ENCODE results near the gene HAGHL. TPM values are rescaled to one million over a fixed set of nuclear protein-coding genes. Genes with fewer than 3 reads are reported as not detected.

Gene HAGHL
- total RNA-seq, 4 donors from 2014 or later: 1.1 to 5.6 (median 2.6) TPM

GRCh38 chr16:714558-715476, 12.1 kb upstream of the HAGHL start, which contains the start of gene METRN:
TSS of gene METRN (plus strand) at chr16:715118. CDS start at chr16:715290, 172 bp downstream.
- no peak for TF ChIP-seq CTCF (IDR thresholded peaks at IDR 0.05; ENCODE audit: low read depth)

GRCh38 chr16:715477-716199, 11.3 kb upstream of the HAGHL start:
- no peak for TF ChIP-seq CTCF (IDR thresholded peaks at IDR 0.05; ENCODE audit: low read depth)

DNA sequence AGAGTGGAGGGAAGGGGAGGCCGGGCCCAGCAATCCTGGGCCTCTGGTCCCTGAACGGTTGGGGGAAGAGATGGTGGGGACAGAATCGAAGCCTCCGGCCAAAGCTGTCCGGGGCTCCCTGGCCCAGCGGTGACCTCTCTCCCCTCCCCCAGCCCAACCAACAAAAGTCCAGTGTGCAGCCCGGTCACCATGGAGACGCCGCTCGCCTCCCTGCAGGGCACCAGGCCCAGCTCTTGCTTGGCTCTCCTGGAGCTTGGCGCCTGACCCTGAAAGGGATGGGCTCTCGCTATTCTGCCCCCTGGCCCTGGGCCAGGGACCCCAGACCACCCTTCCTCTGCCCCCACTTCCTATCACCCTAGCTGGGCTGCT, 10.7 kb upstream of the HAGHL start:
- no peak for TF ChIP-seq CTCF (IDR thresholded peaks at IDR 0.05; ENCODE audit: low read depth)

DNA sequence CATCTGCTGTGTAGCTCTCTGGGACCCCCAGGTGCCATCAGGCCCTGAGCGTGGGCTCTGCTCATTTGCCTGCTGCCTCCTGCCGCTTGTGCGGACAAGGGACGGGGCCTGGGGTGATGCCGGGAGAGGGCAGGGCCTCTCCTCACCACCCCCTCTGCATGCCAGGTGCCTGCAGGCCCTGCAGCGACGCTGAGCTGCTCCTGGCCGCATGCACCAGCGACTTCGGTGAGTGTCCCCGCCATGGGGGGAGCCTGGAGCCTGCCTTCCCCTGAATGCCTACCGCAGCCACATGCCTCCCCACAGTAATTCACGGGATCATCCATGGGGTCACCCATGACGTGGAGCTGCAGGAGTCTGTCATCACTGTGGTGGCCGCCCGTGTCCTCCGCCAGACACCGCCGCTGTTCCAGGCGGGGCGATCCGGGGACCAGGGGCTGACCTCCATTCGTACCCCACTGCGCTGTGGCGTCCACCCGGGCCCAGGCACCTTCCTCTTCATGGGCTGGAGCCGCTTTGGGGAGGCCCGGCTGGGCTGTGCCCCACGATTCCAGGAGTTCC, 10.1 kb upstream of the HAGHL start:
- TF ChIP-seq CTCF (IDR thresholded peaks at IDR 0.05; ENCODE audit: low read depth): no peak

- TF ChIP-seq CTCF (IDR thresholded peaks at IDR 0.05; ENCODE audit: low read depth): no peak
These were observed 9.3 kb upstream of the HAGHL start for GRCh38 chr16:717450-718245.

- TF ChIP-seq CTCF (IDR thresholded peaks at IDR 0.05; ENCODE audit: low read depth): no peak
These were observed 8.5 kb upstream of the HAGHL start for GRCh38 chr16:718389-718788.
